Chondrocyte (in vitro differentiated cells): Measurements from ENCODE around the gene NXN. TPM values are rescaled to one million over a fixed set of nuclear protein-coding genes. Genes with fewer than 3 reads are reported as not detected.

Experiments used
- DNase-seq: peaks from one replicate; pipeline ENCODE4 v3.0.0; 2021; ENCODE audit warnings: mixed read lengths, low spot score
- H3K27ac Mint-ChIP-seq: one replicate; pipeline ENCODE4 v1.8.0; 2021; ENCODE audit warnings: mild to moderate bottlenecking, moderate library complexity, mixed read lengths; ENCODE audit not compliant: unreplicated experiment
- H3K27me3 Mint-ChIP-seq: 2 replicates; pipeline ENCODE4 v1.8.0; 2021; ENCODE audit warnings: low read depth, mixed read lengths
- H3K36me3 Mint-ChIP-seq: 2 replicates; pipeline ENCODE4 v1.8.0; 2021; ENCODE audit warnings: low read depth, mixed read lengths
- H3K4me1 Mint-ChIP-seq: 2 replicates; pipeline ENCODE4 v1.8.0; 2021; ENCODE audit warnings: low read depth, mild to moderate bottlenecking, mixed read lengths
- H3K4me3 Mint-ChIP-seq: one replicate; pipeline ENCODE4 v1.8.0; 2021; ENCODE audit warnings: mild to moderate bottlenecking, moderate library complexity, mixed read lengths; ENCODE audit not compliant: unreplicated experiment
- H3K9me3 Mint-ChIP-seq: 2 replicates; pipeline ENCODE4 v1.8.0; 2021; ENCODE audit warnings: low read depth, mixed read lengths
- CTCF ChIP-seq: fragments of 200-600 bp; sonication (generic); IDR thresholded peaks from 2 replicates; pipeline ENCODE4 v1.5.0; 2021; ENCODE audit warnings: antibody characterized with exemption, mild to moderate bottlenecking, moderate library complexity
- total RNA-seq: library from RNA; stranded (reverse); gene quantifications from 3 replicates; pipeline ENCODE4 v1.2.1, GENCODE V29; 2021

Gene NXN
- total RNA-seq, 1 donor from 2014 or later, result 86.4 TPM

GRCh38 chr17:814371-814770 lies 165.2 kb downstream of the NXN start:
- no peak for TF ChIP-seq CTCF
- peaks cover 13% of the 10 kb centered on the region for H3K4me1 Mint-ChIP-seq
- no peaks in the 10 kb centered on the region for H3K27me3 Mint-ChIP-seq
- peaks cover 29% of the 10 kb centered on the region for H3K36me3 Mint-ChIP-seq
- H3K4me3 Mint-ChIP-seq, result no peak overlapping the region
- no peak overlapping the region for H3K27ac Mint-ChIP-seq
- H3K9me3 Mint-ChIP-seq, result no peaks in the 10 kb centered on the region
- DNase-seq, result no peak

GRCh38 chr17:812638-813204 lies 166.9 kb downstream of the NXN start:
- TF ChIP-seq CTCF, result no peak
- peaks cover 13% of the 10 kb centered on the region for H3K4me1 Mint-ChIP-seq
- H3K4me3 Mint-ChIP-seq, result no peak overlapping the region
- no peak overlapping the region for H3K27ac Mint-ChIP-seq
- peaks cover 23% of the 10 kb centered on the region for H3K36me3 Mint-ChIP-seq
- DNase-seq, result no peak
- H3K27me3 Mint-ChIP-seq, result no peaks in the 10 kb centered on the region
- no peaks in the 10 kb centered on the region for H3K9me3 Mint-ChIP-seq

- DNase-seq, result no peak
- no peak for TF ChIP-seq CTCF
- peaks cover 13% of the 10 kb centered on the region for H3K4me1 Mint-ChIP-seq
- no peaks in the 10 kb centered on the region for H3K9me3 Mint-ChIP-seq
- peak overlapping the region; percentile 79 for H3K27ac Mint-ChIP-seq
- peaks cover 22% of the 10 kb centered on the region for H3K36me3 Mint-ChIP-seq
- H3K4me3 Mint-ChIP-seq, result no peak overlapping the region
- no peaks in the 10 kb centered on the region for H3K27me3 Mint-ChIP-seq
Measured at GRCh38 chr17:811051-811784, 168.4 kb downstream of the NXN start.

- peaks cover 15% of the 10 kb centered on the region for H3K36me3 Mint-ChIP-seq
- H3K27ac Mint-ChIP-seq, result no peak overlapping the region
- H3K4me3 Mint-ChIP-seq, result no peak overlapping the region
- H3K9me3 Mint-ChIP-seq, result no peaks in the 10 kb centered on the region
- peaks cover 4% of the 10 kb centered on the region for H3K4me1 Mint-ChIP-seq
- H3K27me3 Mint-ChIP-seq, result no peaks in the 10 kb centered on the region
- no peak for DNase-seq
- no peak for TF ChIP-seq CTCF
Measured at GRCh38 chr17:807523-808294, 171.9 kb downstream of the NXN start.

- H3K27me3 Mint-ChIP-seq, result no peaks in the 10 kb centered on the region
- no peaks in the 10 kb centered on the region for H3K9me3 Mint-ChIP-seq
- no peak overlapping the region for H3K4me3 Mint-ChIP-seq
- H3K4me1 Mint-ChIP-seq, result peaks cover 8% of the 10 kb centered on the region
- H3K36me3 Mint-ChIP-seq, result peaks cover 9% of the 10 kb centered on the region
- TF ChIP-seq CTCF, result no peak
- no peak for DNase-seq
- H3K27ac Mint-ChIP-seq, result no peak overlapping the region
Measured at GRCh38 chr17:806781-807522, 172.6 kb downstream of the NXN start.
